K562 (cell line): ENCODE results near the gene NAPB. TPM values are rescaled to one million over a fixed set of nuclear protein-coding genes. Genes with fewer than 3 reads are reported as not detected.

Experiments used
- CCNT2 ChIP-seq: IDR thresholded peaks from 2 replicates; pipeline ENCODE4 v1.6.1; 2011; ENCODE audit warnings: borderline replicate concordance, low read depth, mild to moderate bottlenecking, moderate library complexity, mixed read lengths, low read length; ENCODE audit not compliant: insufficient read length; ENCODE audit errors: extremely low read depth
- ELF4 ChIP-seq: fragments of 450-650 bp; formaldehyde crosslinking; IDR thresholded peaks from 2 replicates; pipeline ENCODE4 v1.4.0; 2022; ENCODE audit warnings: missing genetic modification characterization
- MAFG ChIP-seq: fragments of 450-650 bp; conservative IDR thresholded peaks from 2 replicates; pipeline ENCODE4 v1.6.1; 2016; ENCODE audit warnings: missing genetic modification characterization, missing compliant biosample characterization
- NR2C2 ChIP-seq, 2 experiments: fragments of 200-800 bp in 1 of 2; sonication (Bioruptor generic) in 1 of 2; sonication (generic) in 1 of 2; formaldehyde crosslinking in 1 of 2; IDR thresholded peaks; 2 replicates each; pipeline versions ENCODE4 v1.6.1 to v1.8.0; 2016 to 2022; ENCODE audit warnings: mild to moderate bottlenecking in 1 of 2, missing compliant biosample characterization in 1 of 2, missing genetic modification characterization in 1 of 2, missing genetic modification reagents in 1 of 2
- SAP30 ChIP-seq: fragments of 200-600 bp; sonication (generic); IDR thresholded peaks from 2 replicates; pipeline ENCODE4 v1.6.1; 2012; ENCODE audit warnings: borderline replicate concordance, low read depth, mild to moderate bottlenecking, moderate library complexity, low read length, control low read depth, inconsistent platforms; ENCODE audit not compliant: insufficient read depth, poor library complexity, severe bottlenecking
- SRF ChIP-seq, 2 experiments: fragments of 250-450, 450-650 bp in 1 of 2; sonication (Bioruptor Pico) in 1 of 2; sonication (generic) in 1 of 2; formaldehyde crosslinking; IDR thresholded peaks; 2 replicates each; pipeline versions ENCODE4 v1.5.0 to v1.5.1; 2020 to 2022; ENCODE audit warnings: mild to moderate bottlenecking in 1 of 2, missing genetic modification reagents in 1 of 2
- STAG1 ChIP-seq: sonication (generic); formaldehyde crosslinking; IDR thresholded peaks from 2 replicates; pipeline ENCODE4 v1.5.0; 2020; ENCODE audit warnings: missing genetic modification reagents, borderline replicate concordance
- ZNF133 ChIP-seq: fragments of 250-450 bp; sonication (Bioruptor Pico); IDR thresholded peaks from 2 replicates; pipeline ENCODE4 v1.4.0; 2020; ENCODE audit warnings: mild to moderate bottlenecking
- ZNF165 ChIP-seq: fragments of 250-450 bp; sonication (Bioruptor Pico); IDR thresholded peaks from 2 replicates; pipeline ENCODE4 v1.4.0; 2020; ENCODE audit warnings: borderline replicate concordance
- ZNF174 ChIP-seq: fragments of 250-450 bp; sonication (Bioruptor Pico); IDR thresholded peaks from 2 replicates; pipeline ENCODE4 v1.4.0; 2020; ENCODE audit warnings: mild to moderate bottlenecking
- polyA plus RNA-seq, 8 experiments: library from polyadenylated mRNA; depleted of rRNA in 4 of 8; stranded (reverse) in 5 of 8; unstranded in 3 of 8; fragments of >200 nt; fragmentation: Nextera tagmentation in 2 of 8; fragmentation: Illumina TruSeq in 1 of 8; extraction: Ambion mirVana in 2 of 8; extraction: Trizol in 1 of 8; gene quantifications; 2 replicates each; pipeline versions ENCODE4 v1.2.1 to v1.2.3, GENCODE V29; 2011 to 2014; ENCODE audit warnings: inconsistent platforms in 1 of 8, missing spikeins in 1 of 8
- total RNA-seq, 7 experiments: library from RNA; depleted of rRNA in 6 of 7; stranded (reverse); fragments of >200 nt in 6 of 7; fragmentation: Illumina TruSeq in 2 of 7; extraction: Trizol in 2 of 7; gene quantifications; 2 replicates each; pipeline versions ENCODE4 v1.2.1 to v1.2.3, GENCODE V29; 2011 to 2021; ENCODE audit warnings: low replicate concordance in 1 of 7
- TF ChIP-seq, protein P1 (sequence below), 3 experiments: fragments of 200-800 bp in 1 of 3; sonication (Bioruptor generic) in 1 of 3; sonication (generic) in 1 of 3; formaldehyde crosslinking in 1 of 3; IDR thresholded peaks; 2 replicates each; pipeline versions ENCODE4 v1.6.1 to v1.8.0; 2016 to 2022; ENCODE audit warnings: mild to moderate bottlenecking in 2 of 3, missing compliant biosample characterization in 2 of 3, missing genetic modification characterization in 2 of 3, missing genetic modification reagents in 1 of 3
- TF ChIP-seq, protein P2 (sequence below): sonication (generic); formaldehyde crosslinking; IDR thresholded peaks from 2 replicates; pipeline ENCODE4 v1.8.0; 2023; ENCODE audit warnings: mild to moderate bottlenecking, missing genetic modification reagents
- TF ChIP-seq, protein P3 (sequence below): sonication (generic); formaldehyde crosslinking; IDR thresholded peaks from 2 replicates; pipeline ENCODE4 v1.9.0; 2022; ENCODE audit warnings: mild to moderate bottlenecking, missing genetic modification reagents
- TF ChIP-seq, protein P4 (sequence below): fragments of 250-450 bp; sonication (Bioruptor Pico); IDR thresholded peaks from 2 replicates; pipeline ENCODE4 v1.4.0; 2020; ENCODE audit warnings: mild to moderate bottlenecking
- TF ChIP-seq, protein P5 (sequence below): fragments of 450-650 bp; IDR thresholded peaks from 2 replicates; pipeline ENCODE4 v1.6.1; 2017; ENCODE audit warnings: antibody characterized with exemption

The NAPB gene
- total and polyA plus RNA-seq, 9 of the 15 experiments (the other 6 are each of a cell fraction or from before 2014, with no cell fraction given): 1.4 to 7.7 (median 5.2) TPM

DNA sequence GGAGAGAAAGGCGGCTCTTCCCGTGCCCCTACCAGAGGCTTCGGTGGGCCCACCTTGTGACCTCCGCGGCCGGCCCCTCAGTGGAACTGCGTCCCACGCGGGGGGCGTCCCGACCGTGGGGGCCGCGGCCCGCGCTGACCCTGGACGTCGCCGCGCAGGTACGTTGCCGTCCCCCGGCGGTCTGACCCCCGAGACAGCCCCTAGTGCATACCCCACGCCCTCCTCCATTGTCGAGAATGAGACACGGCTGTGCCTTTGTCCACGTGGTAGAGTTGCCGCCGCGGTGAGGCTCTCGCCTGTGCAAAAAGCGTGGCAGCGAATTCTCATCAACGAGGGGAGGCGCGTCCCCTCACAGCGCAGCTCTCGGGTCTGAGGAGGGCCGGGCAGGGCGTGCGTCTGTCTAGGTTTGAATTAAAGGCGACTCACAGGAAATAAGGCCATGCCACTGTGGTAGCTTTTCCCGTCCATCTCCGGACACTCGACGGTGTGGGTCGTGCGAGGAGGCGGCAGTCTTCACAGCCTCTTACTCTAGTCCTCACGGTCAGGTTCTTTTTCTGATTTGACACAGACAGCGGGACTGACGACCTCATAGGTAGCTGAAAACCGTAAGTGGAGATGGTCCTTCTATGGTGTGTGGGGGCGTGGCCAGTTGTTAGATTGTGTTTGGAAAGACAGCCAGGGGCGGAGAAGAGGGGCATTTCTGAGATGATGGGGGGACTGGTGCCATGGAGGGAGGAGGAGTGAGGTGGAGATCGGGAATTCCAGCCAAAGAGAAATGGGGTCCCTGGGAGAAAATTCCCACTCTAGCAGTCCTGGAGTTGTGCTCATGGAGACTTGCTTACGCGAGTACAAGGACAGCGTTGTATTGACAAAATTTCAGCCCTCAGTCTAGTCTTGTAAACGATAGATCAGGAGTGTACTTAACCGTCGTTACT is 70.1 kb downstream of the NAPB start (continued):
- TF ChIP-seq, protein P1, sequence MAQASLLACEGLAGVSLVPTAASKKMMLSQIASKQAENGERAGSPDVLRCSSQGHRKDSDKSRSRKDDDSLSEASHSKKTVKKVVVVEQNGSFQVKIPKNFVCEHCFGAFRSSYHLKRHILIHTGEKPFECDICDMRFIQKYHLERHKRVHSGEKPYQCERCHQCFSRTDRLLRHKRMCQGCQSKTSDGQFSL (CRISPR knock-in tag; IDR thresholded peaks at IDR 0.05): no peak
- TF ChIP-seq, protein P1 (tag; IDR thresholded peaks at IDR 0.05): no peak
- TF ChIP-seq NR2C2 (CRISPR knock-in tag; IDR thresholded peaks at IDR 0.05): no peak
- no peak for TF ChIP-seq NR2C2 (tag; IDR thresholded peaks at IDR 0.05)
- TF ChIP-seq ZNF165 (CRISPR knock-in tag): no peak
- no peak for TF ChIP-seq ZNF174 (CRISPR knock-in tag)
- no peak for TF ChIP-seq ELF4
- 0 out of 2 replicates have a peak, but pooled peaks have one; percentile 25 for TF ChIP-seq STAG1 (CRISPR knock-in tag)
- no peak for TF ChIP-seq CCNT2
- no peak for TF ChIP-seq SRF (CRISPR knock-in tag; IDR thresholded peaks at IDR 0.05)
- TF ChIP-seq, protein P2, sequence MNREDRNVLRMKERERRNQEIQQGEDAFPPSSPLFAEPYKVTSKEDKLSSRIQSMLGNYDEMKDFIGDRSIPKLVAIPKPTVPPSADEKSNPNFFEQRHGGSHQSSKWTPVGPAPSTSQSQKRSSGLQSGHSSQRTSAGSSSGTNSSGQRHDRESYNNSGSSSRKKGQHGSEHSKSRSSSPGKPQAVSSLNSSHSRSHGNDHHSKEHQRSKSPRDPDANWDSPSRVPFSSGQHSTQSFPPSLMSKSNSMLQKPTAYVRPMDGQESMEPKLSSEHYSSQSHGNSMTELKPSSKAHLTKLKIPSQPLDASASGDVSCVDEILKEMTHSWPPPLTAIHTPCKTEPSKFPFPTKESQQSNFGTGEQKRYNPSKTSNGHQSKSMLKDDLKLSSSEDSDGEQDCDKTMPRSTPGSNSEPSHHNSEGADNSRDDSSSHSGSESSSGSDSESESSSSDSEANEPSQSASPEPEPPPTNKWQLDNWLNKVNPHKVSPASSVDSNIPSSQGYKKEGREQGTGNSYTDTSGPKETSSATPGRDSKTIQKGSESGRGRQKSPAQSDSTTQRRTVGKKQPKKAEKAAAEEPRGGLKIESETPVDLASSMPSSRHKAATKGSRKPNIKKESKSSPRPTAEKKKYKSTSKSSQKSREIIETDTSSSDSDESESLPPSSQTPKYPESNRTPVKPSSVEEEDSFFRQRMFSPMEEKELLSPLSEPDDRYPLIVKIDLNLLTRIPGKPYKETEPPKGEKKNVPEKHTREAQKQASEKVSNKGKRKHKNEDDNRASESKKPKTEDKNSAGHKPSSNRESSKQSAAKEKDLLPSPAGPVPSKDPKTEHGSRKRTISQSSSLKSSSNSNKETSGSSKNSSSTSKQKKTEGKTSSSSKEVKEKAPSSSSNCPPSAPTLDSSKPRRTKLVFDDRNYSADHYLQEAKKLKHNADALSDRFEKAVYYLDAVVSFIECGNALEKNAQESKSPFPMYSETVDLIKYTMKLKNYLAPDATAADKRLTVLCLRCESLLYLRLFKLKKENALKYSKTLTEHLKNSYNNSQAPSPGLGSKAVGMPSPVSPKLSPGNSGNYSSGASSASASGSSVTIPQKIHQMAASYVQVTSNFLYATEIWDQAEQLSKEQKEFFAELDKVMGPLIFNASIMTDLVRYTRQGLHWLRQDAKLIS (CRISPR knock-in tag): no peak; the same call in 1 of the 2 replicates
- TF ChIP-seq, protein P3, sequence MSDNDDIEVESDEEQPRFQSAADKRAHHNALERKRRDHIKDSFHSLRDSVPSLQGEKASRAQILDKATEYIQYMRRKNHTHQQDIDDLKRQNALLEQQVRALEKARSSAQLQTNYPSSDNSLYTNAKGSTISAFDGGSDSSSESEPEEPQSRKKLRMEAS (CRISPR knock-in tag): peak; percentile 83
- TF ChIP-seq ZNF133 (CRISPR knock-in tag): no peak
- TF ChIP-seq, protein P4, sequence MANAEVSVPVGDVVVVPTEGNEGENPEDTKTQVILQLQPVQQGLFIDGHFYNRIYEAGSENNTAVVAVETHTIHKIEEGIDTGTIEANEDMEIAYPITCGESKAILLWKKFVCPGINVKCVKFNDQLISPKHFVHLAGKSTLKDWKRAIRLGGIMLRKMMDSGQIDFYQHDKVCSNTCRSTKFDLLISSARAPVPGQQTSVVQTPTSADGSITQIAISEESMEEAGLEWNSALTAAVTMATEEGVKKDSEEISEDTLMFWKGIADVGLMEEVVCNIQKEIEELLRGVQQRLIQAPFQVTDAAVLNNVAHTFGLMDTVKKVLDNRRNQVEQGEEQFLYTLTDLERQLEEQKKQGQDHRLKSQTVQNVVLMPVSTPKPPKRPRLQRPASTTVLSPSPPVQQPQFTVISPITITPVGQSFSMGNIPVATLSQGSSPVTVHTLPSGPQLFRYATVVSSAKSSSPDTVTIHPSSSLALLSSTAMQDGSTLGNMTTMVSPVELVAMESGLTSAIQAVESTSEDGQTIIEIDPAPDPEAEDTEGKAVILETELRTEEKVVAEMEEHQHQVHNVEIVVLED: no peak
- TF ChIP-seq, protein P5, sequence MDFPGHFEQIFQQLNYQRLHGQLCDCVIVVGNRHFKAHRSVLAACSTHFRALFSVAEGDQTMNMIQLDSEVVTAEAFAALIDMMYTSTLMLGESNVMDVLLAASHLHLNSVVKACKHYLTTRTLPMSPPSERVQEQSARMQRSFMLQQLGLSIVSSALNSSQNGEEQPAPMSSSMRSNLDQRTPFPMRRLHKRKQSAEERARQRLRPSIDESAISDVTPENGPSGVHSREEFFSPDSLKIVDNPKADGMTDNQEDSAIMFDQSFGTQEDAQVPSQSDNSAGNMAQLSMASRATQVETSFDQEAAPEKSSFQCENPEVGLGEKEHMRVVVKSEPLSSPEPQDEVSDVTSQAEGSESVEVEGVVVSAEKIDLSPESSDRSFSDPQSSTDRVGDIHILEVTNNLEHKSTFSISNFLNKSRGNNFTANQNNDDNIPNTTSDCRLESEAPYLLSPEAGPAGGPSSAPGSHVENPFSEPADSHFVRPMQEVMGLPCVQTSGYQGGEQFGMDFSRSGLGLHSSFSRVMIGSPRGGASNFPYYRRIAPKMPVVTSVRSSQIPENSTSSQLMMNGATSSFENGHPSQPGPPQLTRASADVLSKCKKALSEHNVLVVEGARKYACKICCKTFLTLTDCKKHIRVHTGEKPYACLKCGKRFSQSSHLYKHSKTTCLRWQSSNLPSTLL: no peak
- TF ChIP-seq SAP30: peak; percentile 52
- TF ChIP-seq MAFG: no peak
